Measurements from ENCODE around the gene COMT. TPM values are rescaled to one million over a fixed set of nuclear protein-coding genes. Genes with fewer than 3 reads are reported as not detected.

The COMT gene
- total RNA-seq, 1 experiment from 2014 or later, result 109 TPM

GRCh38 chr22:20010307-20011122 lies 68.9 kb downstream of the COMT start:
- no peak overlapping the region for H3K4me3 ChIP-seq (replicated peaks in 1 of 2; ENCODE audit: low read depth in 1 of 2, low read length in 2 of 2)
- H3K4me2 ChIP-seq (ENCODE audit: low read length), result no peak overlapping the region
- H3K36me3 ChIP-seq (ENCODE audit: control insufficient read depth in 1 of 2, insufficient read depth in 2 of 2, low read length in 2 of 2), result no peaks in the 10 kb centered on the region
- no peak for DNase-seq (ENCODE audit: low read depth, low spot score)
- peaks cover 9 to 18% of the 10 kb centered on the region in 2 experiments; a peak in 3 of 4 replicates for H3K4me1 ChIP-seq (ENCODE audit: control insufficient read depth in 1 of 2, insufficient read depth in 2 of 2, low read length in 2 of 2)
- ChIA-PET RAD21 (ENCODE audit: low non-redundant PET in 1 of 2, low total read pairs in 2 of 2, uncharacterized antibody in 2 of 2, unreplicated experiment in 2 of 2) (no interaction called here), POLR2A (interaction anchor here (1.6 kb wide), 1 partner anchor 10 kb away, joined by 3 read pairs; the partner anchor contains the start of gene TANGO2), CTCF (no interaction called here)
- H3K9ac ChIP-seq (ENCODE audit: low read length), result no peak overlapping the region
- H4K20me1 ChIP-seq (ENCODE audit: insufficient read depth), result no peaks in the 10 kb centered on the region
- no peak overlapping the region for H2AFZ ChIP-seq (ENCODE audit: low read depth, low read length, poor library complexity, severe bottlenecking)
- no peak for ATAC-seq
- no peaks in the 10 kb centered on the region for H3K79me2 ChIP-seq (ENCODE audit: insufficient read depth, low read length)
- no peaks in the 10 kb centered on the region for H3K9me2 ChIP-seq (ENCODE audit: insufficient read depth)
- intact Hi-C loops (cut with micrococcal nuclease), result loop anchor here (5.0 kb wide), 1 partner anchor 38 kb away; no protein-coding TSS in a partner anchor
- BruUV-seq (replicated peaks), result no TSS peak
- no peaks in the 10 kb centered on the region for H3K27me3 ChIP-seq (ENCODE audit: insufficient read depth, low read length)
- no peak for TF ChIP-seq EZH2 (IDR thresholded peaks at IDR 0.05)
- no peak for TF ChIP-seq FOSL1 (IDR thresholded peaks at IDR 0.05; ENCODE audit: low read depth)
- no peak for TF ChIP-seq ELF1 (IDR thresholded peaks at IDR 0.05; ENCODE audit: borderline replicate concordance, low read depth)
- TF ChIP-seq ZNF274 (IDR thresholded peaks at IDR 0.05; ENCODE audit: low read depth, low read length), result no peak
- TF ChIP-seq, protein P1, sequence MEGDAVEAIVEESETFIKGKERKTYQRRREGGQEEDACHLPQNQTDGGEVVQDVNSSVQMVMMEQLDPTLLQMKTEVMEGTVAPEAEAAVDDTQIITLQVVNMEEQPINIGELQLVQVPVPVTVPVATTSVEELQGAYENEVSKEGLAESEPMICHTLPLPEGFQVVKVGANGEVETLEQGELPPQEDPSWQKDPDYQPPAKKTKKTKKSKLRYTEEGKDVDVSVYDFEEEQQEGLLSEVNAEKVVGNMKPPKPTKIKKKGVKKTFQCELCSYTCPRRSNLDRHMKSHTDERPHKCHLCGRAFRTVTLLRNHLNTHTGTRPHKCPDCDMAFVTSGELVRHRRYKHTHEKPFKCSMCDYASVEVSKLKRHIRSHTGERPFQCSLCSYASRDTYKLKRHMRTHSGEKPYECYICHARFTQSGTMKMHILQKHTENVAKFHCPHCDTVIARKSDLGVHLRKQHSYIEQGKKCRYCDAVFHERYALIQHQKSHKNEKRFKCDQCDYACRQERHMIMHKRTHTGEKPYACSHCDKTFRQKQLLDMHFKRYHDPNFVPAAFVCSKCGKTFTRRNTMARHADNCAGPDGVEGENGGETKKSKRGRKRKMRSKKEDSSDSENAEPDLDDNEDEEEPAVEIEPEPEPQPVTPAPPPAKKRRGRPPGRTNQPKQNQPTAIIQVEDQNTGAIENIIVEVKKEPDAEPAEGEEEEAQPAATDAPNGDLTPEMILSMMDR (IDR thresholded peaks at IDR 0.05 in 2 of 3, conservative IDR thresholded peaks at IDR 0.05 in 1 of 3; ENCODE audit: borderline replicate concordance in 1 of 3, insufficient read depth in 1 of 3, low read depth in 2 of 3, low read length in 2 of 3), result no peak
- no peak for TF ChIP-seq ATF3 (IDR thresholded peaks at IDR 0.05)
- no peak for TF ChIP-seq EZH2phosphoT487 (IDR thresholded peaks at IDR 0.05; ENCODE audit: borderline replicate concordance)
- no peak for TF ChIP-seq SP1 (IDR thresholded peaks at IDR 0.05; ENCODE audit: low read depth)
- TF ChIP-seq, protein P2, sequence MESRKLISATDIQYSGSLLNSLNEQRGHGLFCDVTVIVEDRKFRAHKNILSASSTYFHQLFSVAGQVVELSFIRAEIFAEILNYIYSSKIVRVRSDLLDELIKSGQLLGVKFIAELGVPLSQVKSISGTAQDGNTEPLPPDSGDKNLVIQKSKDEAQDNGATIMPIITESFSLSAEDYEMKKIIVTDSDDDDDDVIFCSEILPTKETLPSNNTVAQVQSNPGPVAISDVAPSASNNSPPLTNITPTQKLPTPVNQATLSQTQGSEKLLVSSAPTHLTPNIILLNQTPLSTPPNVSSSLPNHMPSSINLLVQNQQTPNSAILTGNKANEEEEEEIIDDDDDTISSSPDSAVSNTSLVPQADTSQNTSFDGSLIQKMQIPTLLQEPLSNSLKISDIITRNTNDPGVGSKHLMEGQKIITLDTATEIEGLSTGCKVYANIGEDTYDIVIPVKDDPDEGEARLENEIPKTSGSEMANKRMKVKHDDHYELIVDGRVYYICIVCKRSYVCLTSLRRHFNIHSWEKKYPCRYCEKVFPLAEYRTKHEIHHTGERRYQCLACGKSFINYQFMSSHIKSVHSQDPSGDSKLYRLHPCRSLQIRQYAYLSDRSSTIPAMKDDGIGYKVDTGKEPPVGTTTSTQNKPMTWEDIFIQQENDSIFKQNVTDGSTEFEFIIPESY (IDR thresholded peaks at IDR 0.05; ENCODE audit: extremely low read depth, insufficient replicate concordance, low read length), result no peak
- H3K27ac ChIP-seq (ENCODE audit: low read depth, low read length), result no peak overlapping the region
- no peaks in the 10 kb centered on the region for H3K9me3 ChIP-seq (ENCODE audit: control insufficient read depth in 1 of 2, insufficient read depth in 1 of 2, low read depth in 1 of 2, low read length in 2 of 2)
